Right forelimb (tissue), 1 donor: ENCODE data around the gene MUC13.
A peak's percentile ranks its signal among the peaks of the same experiment; 100 is the strongest.

Source experiments
- DNase-seq: peaks from one replicate; pipeline ENCODE4 v3.0.0-alpha.2; 2018

Gene MUC13

DNA sequence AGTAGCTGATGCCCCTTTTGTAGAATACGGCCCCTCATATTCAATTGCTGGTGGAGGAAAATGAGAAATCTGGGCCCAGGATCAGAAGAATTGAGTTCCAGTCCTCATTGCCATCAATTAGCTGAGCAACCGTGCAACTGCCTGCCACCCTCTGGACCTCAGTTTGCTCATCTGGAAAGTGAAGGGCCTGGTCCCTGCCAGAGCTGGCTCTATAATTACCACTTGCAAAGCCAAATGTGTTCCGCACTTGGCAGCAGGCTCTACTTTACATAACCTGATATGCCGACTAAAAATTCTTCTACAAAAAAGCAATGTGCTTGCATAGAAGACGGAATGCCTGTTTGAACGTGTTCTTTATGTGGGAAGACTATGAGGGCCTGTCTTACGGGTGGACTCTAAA is 38.8 kb downstream of the MUC13 start:
- no peak for DNase-seq

DNA sequence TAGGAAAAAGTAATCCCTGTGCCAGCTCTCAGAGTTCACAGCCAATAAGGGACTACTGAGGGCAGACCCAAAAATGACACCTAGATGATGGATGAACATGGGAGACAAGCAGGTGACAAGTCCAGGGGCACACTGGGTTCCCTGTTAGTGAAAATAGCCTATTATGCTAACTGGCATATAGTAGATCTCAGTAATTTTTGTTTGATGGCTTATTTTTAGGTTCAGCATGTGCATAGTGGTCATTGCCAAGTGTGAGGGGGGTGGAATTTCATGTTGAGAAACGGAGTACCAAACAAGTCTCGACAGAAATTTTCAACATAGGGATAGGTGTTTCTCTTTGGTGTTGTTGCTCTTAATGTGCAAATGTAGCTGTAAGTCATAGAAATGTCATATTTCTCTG is 41.0 kb downstream of the MUC13 start:
- DNase-seq: no peak

DNA sequence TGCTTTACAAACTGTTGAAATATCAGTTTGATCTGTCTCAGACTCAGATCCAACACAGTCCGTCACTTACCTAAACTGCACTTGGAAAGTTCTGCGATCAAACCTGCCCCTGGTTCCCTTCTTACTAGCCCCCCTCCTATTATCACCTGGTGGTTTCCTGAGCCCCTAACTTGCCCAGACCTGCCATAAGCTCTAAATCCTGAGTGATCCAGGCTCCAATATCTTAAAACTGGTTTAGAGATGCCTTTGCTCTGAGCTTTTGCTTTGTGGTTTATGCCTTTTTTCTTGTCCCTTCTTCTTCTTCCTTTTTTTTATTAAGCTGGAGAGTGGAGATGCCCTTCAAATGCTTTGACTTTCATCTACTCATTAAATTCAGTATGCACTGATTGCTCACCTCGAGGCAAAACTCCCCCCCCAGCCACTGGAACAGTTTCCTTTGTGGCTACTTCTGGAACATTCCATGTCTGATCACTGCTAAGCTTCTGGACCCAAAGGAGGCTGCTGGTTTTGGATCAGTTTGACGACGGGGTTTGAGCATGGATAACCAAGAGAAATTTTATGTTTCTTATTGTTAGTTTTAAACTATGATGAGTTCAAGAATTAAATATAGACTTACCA is 43.9 kb downstream of the MUC13 start:
- no peak for DNase-seq

DNA sequence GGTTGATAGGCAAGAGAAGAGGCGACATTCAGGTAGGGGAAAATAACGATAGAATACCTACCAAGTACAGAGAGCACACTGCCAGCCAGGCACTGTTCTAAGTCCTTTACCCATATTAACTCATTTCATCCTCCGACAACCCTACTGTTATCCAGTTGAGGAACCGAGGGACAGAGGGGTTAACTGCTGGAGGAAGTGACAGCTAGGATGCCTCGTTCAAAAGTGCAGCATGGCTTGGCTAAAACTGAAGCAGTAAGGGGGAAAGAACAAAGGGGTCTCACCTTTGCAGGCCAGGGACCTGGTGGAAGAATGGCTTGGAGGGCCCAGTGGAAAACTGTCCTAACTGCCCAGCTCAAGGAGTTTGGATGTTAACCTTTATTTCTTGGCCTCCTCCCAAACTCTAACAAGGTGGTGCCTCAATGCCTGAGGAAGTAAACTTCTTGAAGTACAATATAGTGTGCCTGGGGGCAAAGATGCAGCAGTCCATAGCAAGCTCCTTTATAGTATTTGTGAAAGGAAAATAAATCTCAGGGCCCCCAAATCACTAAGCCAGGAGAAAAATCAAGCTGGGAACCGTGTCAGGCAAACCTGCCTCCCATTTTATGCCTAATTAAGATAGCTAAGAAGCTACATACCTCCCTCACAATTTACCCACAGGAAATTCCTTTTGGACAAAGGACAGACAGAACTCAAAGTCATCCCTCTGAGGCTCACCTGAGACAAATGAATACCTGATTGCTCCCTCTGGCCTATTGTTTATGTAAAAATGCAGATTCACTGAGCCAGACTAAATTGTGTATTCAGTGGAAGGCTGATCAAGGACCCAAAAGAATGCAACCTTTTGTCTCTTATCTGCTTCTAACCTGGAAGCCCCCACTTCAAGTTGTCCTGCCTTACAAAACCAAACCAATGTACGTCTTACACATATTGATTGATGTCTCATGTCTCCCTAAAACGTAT is 45.8 kb downstream of the MUC13 start:
- no peak for DNase-seq

DNA sequence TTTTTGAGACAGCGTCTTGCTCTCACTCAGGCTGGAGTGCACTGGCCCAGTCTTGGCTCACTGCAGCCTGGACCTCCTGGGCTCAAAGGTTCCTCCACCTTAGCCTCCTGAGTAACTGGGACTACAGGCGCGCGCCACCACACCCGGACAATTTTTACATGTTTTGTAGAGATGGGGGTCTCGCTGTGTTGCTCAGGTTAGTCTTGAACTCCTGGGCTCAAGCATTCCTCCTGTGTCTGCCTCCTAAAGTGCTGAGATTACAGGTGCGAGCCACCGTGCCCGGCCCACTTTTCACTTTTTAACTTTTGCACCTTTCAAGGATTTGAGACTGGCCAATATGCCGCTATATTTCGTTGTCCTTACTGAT is 46.6 kb downstream of the MUC13 start:
- no peak for DNase-seq

DNA sequence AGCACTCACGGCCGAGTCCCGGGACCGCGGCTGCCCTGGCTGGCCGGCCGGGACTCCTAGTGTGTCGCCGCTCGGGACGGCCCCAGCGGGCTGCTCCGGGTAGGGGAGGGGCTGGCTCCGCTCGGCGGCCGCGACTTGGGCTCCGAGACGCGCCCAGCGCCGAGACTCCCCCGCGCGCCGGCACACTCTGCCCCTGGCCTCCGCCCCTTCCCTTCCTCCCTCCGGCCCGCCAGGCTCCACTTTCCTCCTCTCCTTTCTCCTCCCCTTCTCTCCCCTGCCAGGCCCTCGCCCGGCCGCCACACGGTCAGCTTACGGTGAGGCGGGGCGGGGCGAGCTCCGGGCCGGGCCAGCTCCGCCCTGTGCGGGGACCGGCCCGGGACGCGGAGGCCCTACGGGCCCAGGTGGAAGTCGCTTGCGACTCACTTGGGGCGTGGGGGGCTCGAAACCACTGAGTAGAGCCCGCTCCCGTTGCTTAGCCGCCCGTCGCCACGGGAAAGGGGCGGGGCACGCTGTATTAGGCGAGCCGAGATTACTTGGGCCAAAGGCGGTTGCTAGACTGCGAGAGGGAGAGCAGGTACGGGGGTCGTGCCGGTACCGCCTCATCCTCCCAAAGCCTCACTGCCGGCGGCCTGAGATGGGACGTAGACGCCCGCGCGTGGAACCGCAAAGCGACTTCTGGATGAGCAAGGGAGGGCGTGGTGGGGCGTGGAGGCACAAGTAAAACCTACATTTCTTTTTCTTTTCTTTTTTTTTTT is 47.2 kb downstream of the MUC13 start, which contains the start of gene ITGB5:
Gene ITGB5, minus strand, starts transcription at position 189 of the 755 bp plus-strand sequence. CDS start 365 bp downstream, outside the sequence.
- DNase-seq: peak; percentile 83

- DNase-seq: peak; percentile 63
Measured at GRCh38 chr3:124886168-124887056, 48.1 kb downstream of the MUC13 start.

DNA sequence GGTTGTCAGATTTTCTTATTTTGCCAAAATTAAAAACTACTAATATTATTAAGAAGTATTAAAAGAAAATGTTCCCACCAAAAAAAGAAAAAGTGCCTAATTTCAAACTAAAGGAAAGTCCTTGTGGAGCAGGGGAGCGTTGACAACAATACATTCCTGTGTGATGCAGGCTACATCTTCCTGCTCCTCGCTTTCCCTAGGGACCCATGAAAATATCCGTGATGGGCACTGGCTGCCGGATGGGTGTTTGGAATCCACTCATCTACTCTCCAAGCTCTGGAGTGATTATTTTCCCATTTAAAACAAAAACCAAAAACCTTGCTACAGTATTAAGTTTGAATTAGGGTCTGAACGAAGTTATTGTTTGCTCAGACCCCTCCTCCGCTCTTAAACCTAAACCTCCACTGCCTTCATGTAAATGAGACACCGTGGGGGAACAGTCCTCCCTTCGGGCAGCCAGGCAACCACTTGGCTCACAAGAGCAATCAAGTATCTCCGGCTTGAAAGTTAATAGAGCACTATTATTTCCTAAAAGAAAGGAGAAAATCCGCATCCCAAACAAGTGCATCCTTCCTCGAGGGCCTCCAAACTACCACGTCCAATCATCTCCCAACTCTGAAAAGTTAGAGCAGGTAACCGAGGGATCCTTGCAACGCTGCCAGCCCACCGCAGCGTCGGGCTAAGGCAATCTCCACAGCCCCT is 48.9 kb downstream of the MUC13 start:
- no peak for DNase-seq

DNA sequence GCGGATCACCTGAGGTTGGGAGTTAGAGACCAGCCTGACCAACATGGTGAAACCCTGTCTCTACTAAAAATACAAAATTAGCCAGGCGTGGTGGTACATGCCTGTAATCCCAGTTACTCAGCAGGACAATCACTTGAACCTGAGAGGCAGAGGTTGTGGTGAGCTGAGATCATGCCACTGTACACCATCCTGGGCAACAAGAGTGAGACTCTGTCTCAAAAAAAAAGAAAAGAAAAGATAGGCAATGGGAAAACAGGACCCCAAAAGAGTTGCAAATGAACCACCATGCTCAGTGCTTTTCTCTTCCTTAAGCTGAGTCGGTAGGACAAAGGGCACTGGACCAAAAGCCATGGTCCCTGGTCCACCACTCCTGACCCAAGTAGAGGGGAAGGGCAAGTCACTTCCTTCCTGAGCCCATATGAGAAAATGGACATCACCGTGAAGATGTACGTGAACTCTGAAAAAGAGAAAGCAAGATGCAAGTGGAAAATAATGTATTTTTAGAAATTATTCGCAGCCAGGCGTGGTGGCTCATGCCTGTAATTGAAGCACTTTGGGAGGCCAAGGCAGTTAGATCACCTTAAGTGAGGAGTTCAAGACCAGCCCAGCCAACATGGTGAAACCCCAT is 50.0 kb downstream of the MUC13 start:
- DNase-seq: no peak

DNA sequence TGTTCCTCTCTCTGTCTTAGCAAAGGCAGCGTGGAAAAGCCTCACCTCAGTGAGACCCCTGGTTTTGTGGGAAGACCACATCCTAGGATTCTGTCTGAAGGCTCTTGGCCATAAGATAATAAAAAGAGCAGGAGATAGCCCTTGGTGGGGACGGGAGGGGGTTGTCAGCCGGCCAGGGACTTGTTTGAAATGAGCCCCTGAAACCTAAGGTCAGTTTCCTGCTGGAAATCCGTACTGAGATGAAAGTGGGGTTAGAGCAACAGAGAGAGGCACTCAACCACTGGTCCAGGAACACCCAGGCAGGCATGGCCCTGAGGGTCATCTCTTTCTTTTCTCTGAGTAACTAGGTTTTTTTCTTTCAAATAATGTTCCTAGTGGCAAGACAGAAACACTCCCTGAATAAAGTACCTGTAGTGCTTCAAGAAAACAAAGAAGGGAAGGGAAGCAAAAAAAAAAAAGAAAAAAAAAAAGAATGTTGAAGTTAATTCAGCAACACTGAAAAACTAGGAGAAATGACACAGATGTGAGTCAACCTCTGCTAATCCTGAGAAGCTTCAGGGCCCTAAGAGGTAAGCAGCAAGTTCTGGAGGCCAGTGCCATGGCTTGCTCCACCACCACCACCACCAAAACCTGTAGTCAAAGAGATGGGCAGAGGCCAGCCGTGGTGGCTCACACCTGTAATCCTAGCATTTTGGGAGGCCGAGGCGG is 50.6 kb downstream of the MUC13 start:
- DNase-seq: no peak

DNA sequence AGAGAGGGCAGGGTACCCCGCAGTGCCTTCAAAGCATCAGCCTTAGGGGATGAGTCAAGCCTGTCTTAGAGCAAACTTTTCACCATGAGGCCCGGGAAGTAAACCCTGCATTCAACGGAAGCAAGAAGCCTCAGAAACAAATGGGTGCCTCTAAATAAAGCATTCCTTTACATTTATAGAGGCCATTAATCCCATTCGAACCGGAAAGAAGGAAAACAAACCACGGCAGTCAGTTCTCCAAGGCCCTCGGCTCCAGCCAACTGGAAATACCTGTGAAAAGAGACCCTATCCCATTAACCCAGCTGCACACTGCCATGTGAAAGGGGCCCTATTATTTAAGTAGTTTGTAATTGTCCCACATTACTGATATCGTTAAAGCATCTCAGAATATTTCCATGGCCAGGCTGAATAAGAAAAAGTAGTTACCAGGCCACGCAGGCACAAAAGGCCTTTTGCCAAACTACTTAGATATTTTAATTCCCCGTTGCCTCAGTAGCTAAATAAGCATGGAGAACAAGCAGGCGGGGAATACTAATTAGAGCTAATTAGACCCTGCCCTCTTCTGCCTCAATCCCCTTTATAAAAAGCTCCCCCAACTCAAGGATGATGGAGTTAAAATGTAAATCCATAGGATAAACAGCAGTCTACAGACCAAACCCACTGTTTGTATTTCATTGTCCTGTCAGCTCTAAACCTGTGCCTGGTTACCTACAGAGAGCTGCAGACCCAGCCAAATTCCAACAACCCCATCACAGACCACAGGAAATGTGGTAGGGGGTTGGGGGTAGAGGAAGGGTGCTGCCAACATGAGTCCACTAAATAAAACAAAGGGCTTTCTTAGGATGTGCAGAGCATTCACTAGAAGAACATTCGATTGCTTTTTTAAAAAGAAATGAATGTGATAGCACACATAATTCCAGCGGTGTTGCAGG is 51.5 kb downstream of the MUC13 start:
- DNase-seq: no peak

DNA sequence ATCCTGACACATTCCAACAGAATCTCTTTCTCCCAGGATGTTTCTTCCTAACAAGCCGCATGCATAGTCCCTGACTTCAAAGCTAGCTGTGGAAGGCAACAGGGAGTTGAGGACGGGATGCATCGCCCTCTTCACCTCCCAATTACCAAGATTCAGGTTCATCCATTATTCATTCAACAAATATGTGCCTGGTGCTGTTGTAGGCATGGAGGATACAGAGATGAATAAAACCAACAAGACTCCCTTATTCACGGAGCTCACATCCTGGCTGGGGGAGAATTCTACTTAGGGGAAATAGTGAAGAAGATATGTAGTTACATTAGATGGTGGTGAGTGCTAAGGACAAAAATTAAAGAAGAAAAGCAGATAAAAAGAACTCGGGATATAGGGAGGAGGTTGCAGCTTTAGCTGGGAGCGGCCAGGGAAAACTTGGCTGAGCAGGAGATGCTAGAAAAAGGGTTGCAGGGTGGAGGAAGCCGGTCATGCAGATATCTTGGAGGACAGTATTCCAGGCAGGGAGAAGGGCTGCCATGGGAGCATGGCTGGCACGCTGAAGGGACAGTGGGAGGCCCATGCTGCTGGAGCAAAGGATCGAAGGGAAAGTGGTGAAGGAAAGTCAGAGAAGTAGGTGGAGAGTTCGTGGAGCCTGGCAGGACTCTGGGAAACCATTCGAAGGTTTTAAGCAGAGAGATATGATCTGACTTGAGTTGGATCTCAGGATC is 52.4 kb downstream of the MUC13 start:
- no peak for DNase-seq

GRCh38 chr3:124879337-124879680 is 55.2 kb downstream of the MUC13 start:
- DNase-seq: no peak

- DNase-seq: no peak
Measured at GRCh38 chr3:124878561-124879336, 55.8 kb downstream of the MUC13 start.

DNA sequence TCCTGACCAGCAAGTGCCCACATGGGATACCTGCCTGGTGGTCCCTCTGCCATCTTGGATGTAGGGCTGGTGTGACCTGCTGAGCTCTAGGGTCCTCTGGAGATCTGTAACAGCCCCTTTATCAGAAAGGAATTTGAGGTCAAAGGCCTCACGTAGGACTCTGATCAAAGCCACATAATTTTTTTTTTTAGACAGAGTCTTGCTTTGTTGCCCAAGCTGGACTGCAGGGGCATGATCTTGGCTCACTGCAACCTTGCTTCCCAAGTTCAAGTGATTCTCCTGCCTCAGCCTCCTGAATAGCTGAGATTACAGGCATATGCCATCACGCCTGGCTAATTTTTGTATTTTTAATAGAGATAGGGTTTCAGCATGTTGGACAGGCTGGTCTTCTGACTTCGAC is 56.9 kb downstream of the MUC13 start:
- no peak for DNase-seq

DNA sequence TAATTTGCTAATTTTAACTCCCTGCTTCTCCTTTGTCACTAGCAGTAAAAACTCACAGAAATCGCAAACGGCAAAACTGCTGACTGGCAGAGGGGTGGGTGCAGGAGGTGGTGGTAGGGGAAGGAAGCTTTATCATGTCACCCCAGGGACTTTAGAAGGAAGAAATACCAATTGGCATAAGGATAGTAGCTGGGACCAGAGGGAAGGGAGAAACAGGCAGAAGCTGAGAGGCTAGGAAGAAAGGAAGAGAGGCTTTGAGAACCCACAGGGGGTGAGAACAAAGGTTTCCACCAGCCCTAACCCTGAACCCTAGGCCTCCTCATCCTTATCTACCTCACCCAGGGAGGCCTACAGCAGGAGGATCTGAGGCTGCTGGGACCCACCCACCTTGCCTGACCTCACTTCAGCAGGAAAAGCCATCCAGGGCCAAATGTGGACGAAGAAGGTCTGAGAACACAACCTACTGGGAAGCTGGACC is 58.1 kb downstream of the MUC13 start:
- DNase-seq: no peak

DNA sequence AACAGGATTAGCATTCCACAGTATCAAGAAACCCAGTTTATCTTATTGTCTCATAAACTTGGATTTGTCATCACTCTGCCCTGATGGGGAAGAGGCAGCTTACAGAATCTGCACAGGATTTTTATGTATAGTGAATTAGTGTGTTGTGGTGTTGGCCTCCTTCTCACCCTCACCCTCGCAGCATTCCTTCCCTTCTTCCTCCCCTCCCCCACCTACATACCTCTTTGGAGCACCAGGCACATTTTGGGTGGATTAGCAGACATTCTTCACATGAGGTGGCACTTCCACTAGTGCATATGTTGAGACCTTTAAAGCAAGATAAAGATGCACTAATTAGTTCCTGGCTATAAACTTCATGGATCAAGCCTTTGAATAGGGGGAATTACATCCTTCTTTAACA is 61.3 kb downstream of the MUC13 start:
- DNase-seq: no peak

GRCh38 chr3:124867511-124867910 is 67.0 kb downstream of the MUC13 start:
- DNase-seq: no peak
